Measurements from ENCODE around the gene ATOSA.

The ATOSA gene

GRCh38 chr15:52651114-52651513, 28.1 kb downstream of the ATOSA start:
- DNase-seq = no peak

GRCh38 chr15:52649686-52650085, 29.5 kb downstream of the ATOSA start:
- no peak for DNase-seq

GRCh38 chr15:52645916-52646315, 33.3 kb downstream of the ATOSA start:
- no peak for DNase-seq

- DNase-seq = no peak
These were observed 36.5 kb downstream of the ATOSA start for GRCh38 chr15:52642386-52643361.

GRCh38 chr15:52636459-52636858, 42.7 kb downstream of the ATOSA start:
- no peak for DNase-seq

GRCh38 chr15:52635908-52636307, 43.3 kb downstream of the ATOSA start:
- no peak for DNase-seq

Measured in NCI-H1092 (cell line).